H1 (cell line): ENCODE measurements around the gene ADAT3. TPM values are rescaled to one million over a fixed set of nuclear protein-coding genes. Genes with fewer than 3 reads are reported as not detected.

Experiments
- CREB1 ChIP-seq: IDR thresholded peaks from 2 replicates; pipeline ENCODE4 v1.6.1; 2012; ENCODE audit warnings: inconsistent platforms
- NRF1 ChIP-seq: IDR thresholded peaks from 2 replicates; pipeline ENCODE4 v1.6.1; 2011; ENCODE audit warnings: mild to moderate bottlenecking, low read depth, low read length, improper control_type of control experiment
- SIN3A ChIP-seq, 2 experiments: IDR thresholded peaks in 1 of 2; conservative IDR thresholded peaks in 1 of 2; 2 replicates each; pipeline ENCODE4 v1.6.1; 2011 to 2012; ENCODE audit warnings: low read length in 2 of 2, improper control_type of control experiment in 1 of 2, low read depth in 1 of 2, mild to moderate bottlenecking in 1 of 2
- SP4 ChIP-seq: IDR thresholded peaks from 2 replicates; pipeline ENCODE4 v1.6.1; 2012; ENCODE audit warnings: low read length, inconsistent platforms
- TAF7 ChIP-seq: optimal IDR thresholded peaks from 2 replicates; pipeline ENCODE3; 2011; ENCODE audit warnings: low read depth, mild to moderate bottlenecking, inconsistent platforms, low read length, moderate library complexity, borderline replicate concordance
- YY1 ChIP-seq: IDR thresholded peaks from 2 replicates; pipeline ENCODE4 v1.6.1; 2011; ENCODE audit warnings: low read depth, mild to moderate bottlenecking, low read length
- polyA plus RNA-seq, 7 experiments: library from polyadenylated mRNA; depleted of rRNA in 3 of 7; stranded (reverse) in 5 of 7; unstranded in 2 of 7; fragments of >200 nt in 5 of 7; fragments of 200-250 nt in 2 of 7; gene quantifications; 1 replicate in 5 of 7; 2 replicates in 1 of 7; 4 replicates in 1 of 7; pipeline versions ENCODE4 v1.2.1 to v1.2.3, GENCODE V29; 2011 to 2013; ENCODE audit warnings: missing spikeins in 2 of 7, mixed read lengths in 2 of 7
- total RNA-seq: library from RNA; stranded (reverse); fragmentation: NEBNext Ultra II Directional; extraction: Animal tissue kit (Norgen Biotek cat#: 25700); gene quantifications from 2 replicates; pipeline ENCODE4 v1.2.1, GENCODE V29; 2021
- TF ChIP-seq, protein P1 (sequence below): IDR thresholded peaks from 2 replicates; pipeline ENCODE4 v1.6.1; 2011; ENCODE audit warnings: low read length, improper control_type of control experiment

ADAT3 gene
- total and polyA plus RNA-seq, 2 of the 8 experiments (the other 6 are each of a cell fraction or from before 2014, with no cell fraction given), result 5.4 to 10.8 TPM

- TF ChIP-seq YY1, result no peak
- TF ChIP-seq TAF7, result no peak
- no peak for TF ChIP-seq SIN3A (conservative IDR thresholded peaks at IDR 0.05 in 1 of 2, IDR thresholded peaks at IDR 0.05 in 1 of 2; ENCODE audit: low read depth in 1 of 2, low read length in 2 of 2)
- TF ChIP-seq, protein P1, sequence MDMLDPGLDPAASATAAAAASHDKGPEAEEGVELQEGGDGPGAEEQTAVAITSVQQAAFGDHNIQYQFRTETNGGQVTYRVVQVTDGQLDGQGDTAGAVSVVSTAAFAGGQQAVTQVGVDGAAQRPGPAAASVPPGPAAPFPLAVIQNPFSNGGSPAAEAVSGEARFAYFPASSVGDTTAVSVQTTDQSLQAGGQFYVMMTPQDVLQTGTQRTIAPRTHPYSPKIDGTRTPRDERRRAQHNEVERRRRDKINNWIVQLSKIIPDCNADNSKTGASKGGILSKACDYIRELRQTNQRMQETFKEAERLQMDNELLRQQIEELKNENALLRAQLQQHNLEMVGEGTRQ, result no peak
- TF ChIP-seq SP4, result no peak
- no peak for TF ChIP-seq NRF1
- no peak for TF ChIP-seq CREB1
Observed at GRCh38 chr19:1905863-1906375, 720 bp downstream of the ADAT3 start (continued).
